ENCODE measurements around the gene SLC29A1. TPM values are rescaled to one million over a fixed set of nuclear protein-coding genes. Genes with fewer than 3 reads are reported as not detected.

Gene SLC29A1
- total and polyA plus RNA-seq, 9 of the 15 experiments (the other 6 are each of a cell fraction or from before 2014, with no cell fraction given): 18.9 to 170 (median 57.7) TPM

- TF ChIP-seq, protein P1, sequence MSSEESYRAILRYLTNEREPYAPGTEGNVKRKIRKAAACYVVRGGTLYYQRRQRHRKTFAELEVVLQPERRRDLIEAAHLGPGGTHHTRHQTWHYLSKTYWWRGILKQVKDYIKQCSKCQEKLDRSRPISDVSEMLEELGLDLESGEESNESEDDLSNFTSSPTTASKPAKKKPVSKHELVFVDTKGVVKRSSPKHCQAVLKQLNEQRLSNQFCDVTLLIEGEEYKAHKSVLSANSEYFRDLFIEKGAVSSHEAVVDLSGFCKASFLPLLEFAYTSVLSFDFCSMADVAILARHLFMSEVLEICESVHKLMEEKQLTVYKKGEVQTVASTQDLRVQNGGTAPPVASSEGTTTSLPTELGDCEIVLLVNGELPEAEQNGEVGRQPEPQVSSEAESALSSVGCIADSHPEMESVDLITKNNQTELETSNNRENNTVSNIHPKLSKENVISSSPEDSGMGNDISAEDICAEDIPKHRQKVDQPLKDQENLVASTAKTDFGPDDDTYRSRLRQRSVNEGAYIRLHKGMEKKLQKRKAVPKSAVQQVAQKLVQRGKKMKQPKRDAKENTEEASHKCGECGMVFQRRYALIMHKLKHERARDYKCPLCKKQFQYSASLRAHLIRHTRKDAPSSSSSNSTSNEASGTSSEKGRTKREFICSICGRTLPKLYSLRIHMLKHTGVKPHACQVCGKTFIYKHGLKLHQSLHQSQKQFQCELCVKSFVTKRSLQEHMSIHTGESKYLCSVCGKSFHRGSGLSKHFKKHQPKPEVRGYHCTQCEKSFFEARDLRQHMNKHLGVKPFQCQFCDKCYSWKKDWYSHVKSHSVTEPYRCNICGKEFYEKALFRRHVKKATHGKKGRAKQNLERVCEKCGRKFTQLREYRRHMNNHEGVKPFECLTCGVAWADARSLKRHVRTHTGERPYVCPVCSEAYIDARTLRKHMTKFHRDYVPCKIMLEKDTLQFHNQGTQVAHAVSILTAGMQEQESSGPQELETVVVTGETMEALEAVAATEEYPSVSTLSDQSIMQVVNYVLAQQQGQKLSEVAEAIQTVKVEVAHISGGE (CRISPR knock-in tag; IDR thresholded peaks at IDR 0.05): no peak
- no peak for TF ChIP-seq JUN (IDR thresholded peaks at IDR 0.05; ENCODE audit: borderline replicate concordance, low read depth, low read length)
- no peak for TF ChIP-seq JUN (CRISPR knock-in tag; IDR thresholded peaks at IDR 0.05; ENCODE audit: borderline replicate concordance)
- no peak for TF ChIP-seq CC2D1A (IDR thresholded peaks at IDR 0.05)
- TF ChIP-seq POLR2B (IDR thresholded peaks at IDR 0.05; ENCODE audit: low read depth, partially characterized antibody): no peak
- no peak for TF ChIP-seq ZNF76 (CRISPR knock-in tag; IDR thresholded peaks at IDR 0.05; ENCODE audit: borderline replicate concordance)
- no peak for TF ChIP-seq MYC (IDR thresholded peaks at IDR 0.05; ENCODE audit: low read depth, low read length)
- no peak for TF ChIP-seq MYC (CRISPR knock-in tag; IDR thresholded peaks at IDR 0.05; ENCODE audit: borderline replicate concordance, low read depth)
- 0 out of 2 replicates have a peak, but pooled peaks have one; percentile 7 for TF ChIP-seq SUPT5H (IDR thresholded peaks at IDR 0.05)
- no peak for TF ChIP-seq BRCA1 (IDR thresholded peaks at IDR 0.05)
- TF ChIP-seq BRCA1 (CRISPR knock-in tag; IDR thresholded peaks at IDR 0.05): no peak
- TF ChIP-seq TGIF2 (CRISPR knock-in tag; IDR thresholded peaks at IDR 0.05): peak; percentile 39; the same call in 1 of the 2 replicates
- TF ChIP-seq STAT5B (CRISPR knock-in tag; IDR thresholded peaks at IDR 0.05): no peak
- no peak for TF ChIP-seq ZMIZ1 (IDR thresholded peaks at IDR 0.05; ENCODE audit: low read depth in 2 of 2, low read length in 2 of 2)
- TF ChIP-seq, protein P2, sequence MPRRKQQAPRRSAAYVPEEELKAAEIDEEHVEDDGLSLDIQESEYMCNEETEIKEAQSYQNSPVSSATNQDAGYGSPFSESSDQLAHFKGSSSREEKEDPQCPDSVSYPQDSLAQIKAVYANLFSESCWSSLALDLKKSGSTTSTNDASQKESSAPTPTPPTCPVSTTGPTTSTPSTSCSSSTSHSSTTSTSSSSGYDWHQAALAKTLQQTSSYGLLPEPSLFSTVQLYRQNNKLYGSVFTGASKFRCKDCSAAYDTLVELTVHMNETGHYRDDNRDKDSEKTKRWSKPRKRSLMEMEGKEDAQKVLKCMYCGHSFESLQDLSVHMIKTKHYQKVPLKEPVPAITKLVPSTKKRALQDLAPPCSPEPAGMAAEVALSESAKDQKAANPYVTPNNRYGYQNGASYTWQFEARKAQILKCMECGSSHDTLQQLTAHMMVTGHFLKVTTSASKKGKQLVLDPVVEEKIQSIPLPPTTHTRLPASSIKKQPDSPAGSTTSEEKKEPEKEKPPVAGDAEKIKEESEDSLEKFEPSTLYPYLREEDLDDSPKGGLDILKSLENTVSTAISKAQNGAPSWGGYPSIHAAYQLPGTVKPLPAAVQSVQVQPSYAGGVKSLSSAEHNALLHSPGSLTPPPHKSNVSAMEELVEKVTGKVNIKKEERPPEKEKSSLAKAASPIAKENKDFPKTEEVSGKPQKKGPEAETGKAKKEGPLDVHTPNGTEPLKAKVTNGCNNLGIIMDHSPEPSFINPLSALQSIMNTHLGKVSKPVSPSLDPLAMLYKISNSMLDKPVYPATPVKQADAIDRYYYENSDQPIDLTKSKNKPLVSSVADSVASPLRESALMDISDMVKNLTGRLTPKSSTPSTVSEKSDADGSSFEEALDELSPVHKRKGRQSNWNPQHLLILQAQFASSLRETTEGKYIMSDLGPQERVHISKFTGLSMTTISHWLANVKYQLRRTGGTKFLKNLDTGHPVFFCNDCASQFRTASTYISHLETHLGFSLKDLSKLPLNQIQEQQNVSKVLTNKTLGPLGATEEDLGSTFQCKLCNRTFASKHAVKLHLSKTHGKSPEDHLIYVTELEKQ (CRISPR knock-in tag; IDR thresholded peaks at IDR 0.05): no peak
- no peak for TF ChIP-seq MEF2D (tag; conservative IDR thresholded peaks at IDR 0.05; ENCODE audit: low read depth)
- no peak for TF ChIP-seq ZNF57 (CRISPR knock-in tag; IDR thresholded peaks at IDR 0.05)
- TF ChIP-seq SLC30A9 (CRISPR knock-in tag; IDR thresholded peaks at IDR 0.05): no peak
These were observed 30.1 kb downstream of the SLC29A1 start (continued) for GRCh38 chr6:44253307-44254101.
